Prostate gland (tissue), 2 donors: Measurements from ENCODE around the gene SPC25.

ENCODE experiments used
- CTCF ChIP-seq, 4 experiments: fragments of 200-600 bp in 2 of 4; fragments of 450-650 bp in 2 of 4; sonication (generic) in 2 of 4; IDR thresholded peaks; 1 replicate in 3 of 4; 2 replicates in 1 of 4; pipeline ENCODE4 v1.5.1; 2016 to 2019; ENCODE audit warnings: antibody characterized with exemption in 4 of 4, mild to moderate bottlenecking in 2 of 4, moderate library complexity in 2 of 4
- POLR2A ChIP-seq: fragments of 450-650 bp; IDR thresholded peaks from one replicate; pipeline ENCODE4 v1.6.1; 2016; ENCODE audit warnings: antibody characterized with exemption, mild to moderate bottlenecking

GRCh38 chr2:168912901-168913369 is 22.7 kb upstream of the SPC25 start:
- no peak for TF ChIP-seq CTCF (IDR thresholded peaks at IDR 0.05)
- TF ChIP-seq POLR2A = no peak
